ENCODE data around the gene SYNDIG1. TPM values are rescaled to one million over a fixed set of nuclear protein-coding genes. Genes with fewer than 3 reads are reported as not detected.

The SYNDIG1 gene
- total RNA-seq, 2 donors from 2014 or later, result 0.12 to 0.45 TPM

GRCh38 chr20:24657196-24657595 lies 187.8 kb downstream of the SYNDIG1 start:
- intact Hi-C loops (cut with DNase I, micrococcal nuclease), result no loop called here
- DNase-seq (no peak), ATAC-seq (no peak)

GRCh38 chr20:24657878-24658620 lies 188.6 kb downstream of the SYNDIG1 start:
- intact Hi-C loops (cut with DNase I, micrococcal nuclease), result no loop called here
- ATAC-seq (no peak), DNase-seq (no peak)

GRCh38 chr20:24658920-24659660 lies 189.7 kb downstream of the SYNDIG1 start:
- ATAC-seq (no peak), DNase-seq (no peak)
- intact Hi-C loops (cut with DNase I, micrococcal nuclease), result no loop called here

GRCh38 chr20:24659835-24660234 lies 190.4 kb downstream of the SYNDIG1 start:
- ATAC-seq (no peak), DNase-seq (no peak)
- intact Hi-C loops (cut with DNase I, micrococcal nuclease), result no loop called here

GRCh38 chr20:24660651-24661050 lies 191.2 kb downstream of the SYNDIG1 start:
- ATAC-seq, result no peak
- no peak for DNase-seq
- intact Hi-C loops (cut with DNase I, micrococcal nuclease), result no loop called here

GRCh38 chr20:24661255-24661654 lies 191.8 kb downstream of the SYNDIG1 start:
- ATAC-seq, result no peak

GRCh38 chr20:24662322-24662721 lies 192.9 kb downstream of the SYNDIG1 start:
- intact Hi-C loops (cut with DNase I, micrococcal nuclease), result no loop called here
- no peak for DNase-seq
- ATAC-seq, result no peak

More at GRCh38 chr20:24661255-24661654, 191.8 kb downstream of the SYNDIG1 start:
- intact Hi-C loops (cut with DNase I, micrococcal nuclease), result no loop called here
- DNase-seq, result no peak

- ATAC-seq, result no peak
- DNase-seq, result no peak
Measured at GRCh38 chr20:24662752-24663365, 193.4 kb downstream of the SYNDIG1 start.

GRCh38 chr20:24663496-24663895 lies 194.1 kb downstream of the SYNDIG1 start:
- intact Hi-C loops (cut with DNase I, micrococcal nuclease), result no loop called here
- DNase-seq (no peak), ATAC-seq (no peak)

More at GRCh38 chr20:24662752-24663365, 193.4 kb downstream of the SYNDIG1 start:
- intact Hi-C loops (cut with DNase I, micrococcal nuclease), result no loop called here

- DNase-seq (no peak), ATAC-seq (no peak)
- intact Hi-C loops (cut with DNase I, micrococcal nuclease), result no loop called here
Measured at GRCh38 chr20:24664266-24664986, 195.0 kb downstream of the SYNDIG1 start.

- intact Hi-C loops (cut with DNase I, micrococcal nuclease), result no loop called here
- ATAC-seq (no peak), DNase-seq (no peak)
Measured at GRCh38 chr20:24665196-24665595, 195.8 kb downstream of the SYNDIG1 start.

- ATAC-seq, result no peak
- intact Hi-C loops (cut with DNase I, micrococcal nuclease), result no loop called here
- no peak for DNase-seq
Measured at GRCh38 chr20:24665741-24666191, 196.3 kb downstream of the SYNDIG1 start.

- DNase-seq, result no peak
- no peak for ATAC-seq
- intact Hi-C loops (cut with DNase I, micrococcal nuclease), result no loop called here
Measured at GRCh38 chr20:24667689-24668383, 198.4 kb downstream of the SYNDIG1 start.

GRCh38 chr20:24668384-24668702 lies 198.9 kb downstream of the SYNDIG1 start:
- DNase-seq (no peak), ATAC-seq (no peak)
- intact Hi-C loops (cut with DNase I, micrococcal nuclease), result no loop called here

- intact Hi-C loops (cut with DNase I, micrococcal nuclease), result no loop called here
- ATAC-seq, result no peak
- DNase-seq, result no peak
Measured at GRCh38 chr20:24668791-24669190, 199.4 kb downstream of the SYNDIG1 start.

GRCh38 chr20:24669701-24670100 lies 200.3 kb downstream of the SYNDIG1 start:
- no peak for ATAC-seq
- DNase-seq, result no peak
- intact Hi-C loops (cut with DNase I, micrococcal nuclease), result no loop called here

GRCh38 chr20:24670341-24670872 lies 201.0 kb downstream of the SYNDIG1 start:
- intact Hi-C loops (cut with DNase I, micrococcal nuclease), result no loop called here
- no peak for ATAC-seq
- DNase-seq, result no peak

GRCh38 chr20:24670981-24671380 lies 201.6 kb downstream of the SYNDIG1 start:
- ATAC-seq, result no peak
- no peak for DNase-seq

More at GRCh38 chr20:24670981-24671380, 201.6 kb downstream of the SYNDIG1 start:
- intact Hi-C loops (cut with DNase I, micrococcal nuclease), result no loop called here

Measured in left colon (tissue), 2 donors.